MM.1S (cell line): ENCODE measurements around the gene PHTF2.

Source experiments
- EZH2 ChIP-seq: fragments of 300-600 bp; sonication (generic); optimal IDR thresholded peaks from 2 replicates; pipeline ENCODE3; 2017; ENCODE audit warnings: low read depth, mild to moderate bottlenecking, antibody characterized with exemption, low read length, mixed read lengths
- EZH2phosphoT487 ChIP-seq: fragments of 300-600 bp; sonication (generic); IDR thresholded peaks from 2 replicates; pipeline ENCODE4 v1.6.1; 2018; ENCODE audit warnings: antibody characterized with exemption, low read length
- TF ChIP-seq, protein P1 (sequence below): fragments of 300-600 bp; sonication (generic); IDR thresholded peaks from 2 replicates; pipeline ENCODE4 v1.5.1; 2016; ENCODE audit warnings: antibody characterized with exemption, low read length, mixed read lengths

DNA sequence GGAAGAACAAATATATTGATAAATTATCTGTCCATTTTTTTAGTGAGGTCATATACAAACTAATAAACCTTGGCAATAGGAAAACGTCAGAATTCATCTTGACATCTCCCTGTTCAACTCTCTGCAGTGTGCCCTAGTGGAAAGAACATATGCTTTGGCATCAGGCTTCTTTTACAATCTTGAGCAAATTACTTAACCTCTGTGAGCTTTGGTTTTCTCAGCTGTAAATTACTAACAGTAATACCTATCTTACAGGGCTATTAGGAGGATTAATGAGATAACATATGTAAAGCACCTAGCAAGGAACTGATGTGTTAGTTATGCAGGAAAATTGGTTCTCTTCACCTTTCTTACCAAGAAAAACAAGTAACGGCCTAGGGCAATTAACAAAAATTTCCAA lies 161.8 kb downstream of the PHTF2 start:
- TF ChIP-seq, protein P1, sequence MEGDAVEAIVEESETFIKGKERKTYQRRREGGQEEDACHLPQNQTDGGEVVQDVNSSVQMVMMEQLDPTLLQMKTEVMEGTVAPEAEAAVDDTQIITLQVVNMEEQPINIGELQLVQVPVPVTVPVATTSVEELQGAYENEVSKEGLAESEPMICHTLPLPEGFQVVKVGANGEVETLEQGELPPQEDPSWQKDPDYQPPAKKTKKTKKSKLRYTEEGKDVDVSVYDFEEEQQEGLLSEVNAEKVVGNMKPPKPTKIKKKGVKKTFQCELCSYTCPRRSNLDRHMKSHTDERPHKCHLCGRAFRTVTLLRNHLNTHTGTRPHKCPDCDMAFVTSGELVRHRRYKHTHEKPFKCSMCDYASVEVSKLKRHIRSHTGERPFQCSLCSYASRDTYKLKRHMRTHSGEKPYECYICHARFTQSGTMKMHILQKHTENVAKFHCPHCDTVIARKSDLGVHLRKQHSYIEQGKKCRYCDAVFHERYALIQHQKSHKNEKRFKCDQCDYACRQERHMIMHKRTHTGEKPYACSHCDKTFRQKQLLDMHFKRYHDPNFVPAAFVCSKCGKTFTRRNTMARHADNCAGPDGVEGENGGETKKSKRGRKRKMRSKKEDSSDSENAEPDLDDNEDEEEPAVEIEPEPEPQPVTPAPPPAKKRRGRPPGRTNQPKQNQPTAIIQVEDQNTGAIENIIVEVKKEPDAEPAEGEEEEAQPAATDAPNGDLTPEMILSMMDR: no peak
- TF ChIP-seq EZH2phosphoT487 (no peak), EZH2 (no peak)
